ENCODE data around the gene SPO11. TPM values are rescaled to one million over a fixed set of nuclear protein-coding genes. Genes with fewer than 3 reads are reported as not detected.

The SPO11 gene
- polyA plus RNA-seq, 4 donors: not detected

- H3K9me3 ChIP-seq (ENCODE audit: control insufficient read depth in 2 of 2, insufficient read depth in 1 of 2, low read depth in 1 of 2, low read length in 1 of 2): no peaks in the 10 kb centered on the region
- 52% methylated on average over 20 of the region's 20 CpGs for WGBS, 3 donors
- H3K27me3 ChIP-seq (ENCODE audit: control insufficient read depth in 3 of 3, insufficient read depth in 3 of 3, low read length in 3 of 3): no peaks in the 10 kb centered on the region
- H3K27ac ChIP-seq (ENCODE audit: low read depth in 1 of 3, low read length in 2 of 3): no peak overlapping the region
- no peak overlapping the region for H3K4me3 ChIP-seq (ENCODE audit: low read depth in 1 of 3, low read length in 3 of 3)
- no peaks in the 10 kb centered on the region for H3K4me1 ChIP-seq (ENCODE audit: control insufficient read depth in 3 of 3, insufficient read depth in 2 of 3, low read depth in 1 of 3, low read length in 2 of 3)
- peak; percentile 77 to 85 for DNase-seq
- peaks cover 6 to 24% (median 9%) of the 10 kb centered on the region in 3 donors for H3K36me3 ChIP-seq (ENCODE audit: control insufficient read depth in 3 of 3, insufficient read depth in 2 of 3, low read depth in 1 of 3, low read length in 3 of 3)
- FAIRE-seq: no peak
These were observed 52.2 kb downstream of the SPO11 start for GRCh38 chr20:57381596-57382503.

GRCh38 chr20:57382516-57382915, 52.9 kb downstream of the SPO11 start:
- Histone ChIP-seq H3K4me3 (ENCODE audit: low read depth in 1 of 3, low read length in 3 of 3) (no peak overlapping the region), H3K36me3 (ENCODE audit: control insufficient read depth in 3 of 3, insufficient read depth in 2 of 3, low read depth in 1 of 3, low read length in 3 of 3) (peaks cover 4 to 18% (median 5%) of the 10 kb centered on the region in 3 donors), H3K27ac (ENCODE audit: low read depth in 1 of 3, low read length in 2 of 3) (no peak overlapping the region), H3K27me3 (ENCODE audit: control insufficient read depth in 3 of 3, insufficient read depth in 3 of 3, low read length in 3 of 3) (no peaks in the 10 kb centered on the region), H3K9me3 (ENCODE audit: control insufficient read depth in 2 of 2, insufficient read depth in 1 of 2, low read depth in 1 of 2, low read length in 1 of 2) (no peaks in the 10 kb centered on the region), H3K4me1 (ENCODE audit: control insufficient read depth in 3 of 3, insufficient read depth in 2 of 3, low read depth in 1 of 3, low read length in 2 of 3) (no peaks in the 10 kb centered on the region)
- WGBS, 3 donors: 80 to 89% (median 86%) methylated on average over 5 of the region's 5 CpGs
- no peak for FAIRE-seq
- DNase-seq: no peak

- FAIRE-seq: no peak
- DNase-seq: peak in 1 of 2 donors; percentile 47
- WGBS, 3 donors: 70 to 82% (median 76%) methylated on average over 20 of the region's 20 CpGs
These were observed 54.1 kb downstream of the SPO11 start for GRCh38 chr20:57383447-57384347.

GRCh38 chr20:57384486-57384885, 54.9 kb downstream of the SPO11 start:
- no peak for DNase-seq
- no peak for FAIRE-seq
- 89 to 91% (median 90%) methylated on average over 8 of the region's 8 CpGs for WGBS, 3 donors
- no peaks in the 10 kb centered on the region for H3K27me3 ChIP-seq (ENCODE audit: control insufficient read depth in 3 of 3, insufficient read depth in 3 of 3, low read length in 3 of 3)
- no peak overlapping the region for H3K27ac ChIP-seq (ENCODE audit: low read depth in 1 of 3, low read length in 2 of 3)
- no peaks in the 10 kb centered on the region for H3K9me3 ChIP-seq (ENCODE audit: control insufficient read depth in 2 of 2, insufficient read depth in 1 of 2, low read depth in 1 of 2, low read length in 1 of 2)
- H3K4me1 ChIP-seq (ENCODE audit: control insufficient read depth in 3 of 3, insufficient read depth in 2 of 3, low read depth in 1 of 3, low read length in 2 of 3): peaks cover 0 to 1% (median 0%) of the 10 kb centered on the region in 3 donors
- peaks cover 0 to 8% (median 0%) of the 10 kb centered on the region in 3 donors for H3K36me3 ChIP-seq (ENCODE audit: control insufficient read depth in 3 of 3, insufficient read depth in 2 of 3, low read depth in 1 of 3, low read length in 3 of 3)
- no peak overlapping the region for H3K4me3 ChIP-seq (ENCODE audit: low read depth in 1 of 3, low read length in 3 of 3)

More at GRCh38 chr20:57383447-57384347, 54.1 kb downstream of the SPO11 start:
- Histone ChIP-seq H3K27me3 (ENCODE audit: control insufficient read depth in 3 of 3, insufficient read depth in 3 of 3, low read length in 3 of 3) (no peaks in the 10 kb centered on the region), H3K4me3 (ENCODE audit: low read depth in 1 of 3, low read length in 3 of 3) (no peak overlapping the region), H3K36me3 (ENCODE audit: control insufficient read depth in 3 of 3, insufficient read depth in 2 of 3, low read depth in 1 of 3, low read length in 3 of 3) (peaks cover 0 to 9% (median 0%) of the 10 kb centered on the region in 3 donors), H3K4me1 (ENCODE audit: control insufficient read depth in 3 of 3, insufficient read depth in 2 of 3, low read depth in 1 of 3, low read length in 2 of 3) (no peaks in the 10 kb centered on the region), H3K9me3 (ENCODE audit: control insufficient read depth in 2 of 2, insufficient read depth in 1 of 2, low read depth in 1 of 2, low read length in 1 of 2) (no peaks in the 10 kb centered on the region), H3K27ac (ENCODE audit: low read depth in 1 of 3, low read length in 2 of 3) (no peak overlapping the region)

GRCh38 chr20:57384953-57385761, 55.6 kb downstream of the SPO11 start:
- Histone ChIP-seq H3K4me1 (ENCODE audit: control insufficient read depth in 3 of 3, insufficient read depth in 2 of 3, low read depth in 1 of 3, low read length in 2 of 3) (peaks cover 0 to 8% (median 0%) of the 10 kb centered on the region in 3 donors), H3K4me3 (ENCODE audit: low read depth in 1 of 3, low read length in 3 of 3) (no peak overlapping the region), H3K27me3 (ENCODE audit: control insufficient read depth in 3 of 3, insufficient read depth in 3 of 3, low read length in 3 of 3) (no peaks in the 10 kb centered on the region), H3K9me3 (ENCODE audit: control insufficient read depth in 2 of 2, insufficient read depth in 1 of 2, low read depth in 1 of 2, low read length in 1 of 2) (no peaks in the 10 kb centered on the region), H3K36me3 (ENCODE audit: control insufficient read depth in 3 of 3, insufficient read depth in 2 of 3, low read depth in 1 of 3, low read length in 3 of 3) (peaks cover 0 to 7% (median 0%) of the 10 kb centered on the region in 3 donors), H3K27ac (ENCODE audit: low read depth in 1 of 3, low read length in 2 of 3) (no peak overlapping the region)
- 89 to 91% (median 90%) methylated on average over 29 of the region's 29 CpGs for WGBS, 3 donors
- FAIRE-seq: no peak
- no peak for DNase-seq

GRCh38 chr20:57385940-57386339, 56.3 kb downstream of the SPO11 start:
- FAIRE-seq: no peak
- Histone ChIP-seq H3K9me3 (ENCODE audit: control insufficient read depth in 2 of 2, insufficient read depth in 1 of 2, low read depth in 1 of 2, low read length in 1 of 2) (no peaks in the 10 kb centered on the region), H3K27ac (ENCODE audit: low read depth in 1 of 3, low read length in 2 of 3) (no peak overlapping the region), H3K27me3 (ENCODE audit: control insufficient read depth in 3 of 3, insufficient read depth in 3 of 3, low read length in 3 of 3) (no peaks in the 10 kb centered on the region), H3K4me3 (ENCODE audit: low read depth in 1 of 3, low read length in 3 of 3) (no peak overlapping the region), H3K4me1 (ENCODE audit: control insufficient read depth in 3 of 3, insufficient read depth in 2 of 3, low read depth in 1 of 3, low read length in 2 of 3) (peaks cover 0 to 8% (median 0%) of the 10 kb centered on the region in 3 donors), H3K36me3 (ENCODE audit: control insufficient read depth in 3 of 3, insufficient read depth in 2 of 3, low read depth in 1 of 3, low read length in 3 of 3) (peaks cover 0 to 2% (median 0%) of the 10 kb centered on the region in 3 donors)
- 87 to 95% (median 91%) methylated on average over 6 of the region's 6 CpGs for WGBS, 3 donors
- no peak for DNase-seq

- Histone ChIP-seq H3K27me3 (ENCODE audit: control insufficient read depth in 3 of 3, insufficient read depth in 3 of 3, low read length in 3 of 3) (no peaks in the 10 kb centered on the region), H3K9me3 (ENCODE audit: control insufficient read depth in 2 of 2, insufficient read depth in 1 of 2, low read depth in 1 of 2, low read length in 1 of 2) (no peaks in the 10 kb centered on the region), H3K27ac (ENCODE audit: low read depth in 1 of 3, low read length in 2 of 3) (no peak overlapping the region), H3K36me3 (ENCODE audit: control insufficient read depth in 3 of 3, insufficient read depth in 2 of 3, low read depth in 1 of 3, low read length in 3 of 3) (no peaks in the 10 kb centered on the region), H3K4me3 (ENCODE audit: low read depth in 1 of 3, low read length in 3 of 3) (no peak overlapping the region), H3K4me1 (ENCODE audit: control insufficient read depth in 3 of 3, insufficient read depth in 2 of 3, low read depth in 1 of 3, low read length in 2 of 3) (peaks cover 0 to 8% (median 0%) of the 10 kb centered on the region in 3 donors)
- DNase-seq (no peak), FAIRE-seq (no peak)
- 97 to 99% (median 98%) methylated on average over 4 of the region's 4 CpGs for WGBS, 3 donors
These were observed 57.2 kb downstream of the SPO11 start for GRCh38 chr20:57386762-57387161.

Data from small intestine (tissue), 7 donors.